HG02623 (cell line): ENCODE results near the gene ALOXE3.

Experiments
- ATAC-seq: cut with Tn5 transposase; IDR thresholded peaks from one replicate; pipeline ENCODE4 v1.9.1; 2021; ENCODE audit warnings: moderate library complexity; ENCODE audit not compliant: unreplicated experiment

ALOXE3 gene

DNA sequence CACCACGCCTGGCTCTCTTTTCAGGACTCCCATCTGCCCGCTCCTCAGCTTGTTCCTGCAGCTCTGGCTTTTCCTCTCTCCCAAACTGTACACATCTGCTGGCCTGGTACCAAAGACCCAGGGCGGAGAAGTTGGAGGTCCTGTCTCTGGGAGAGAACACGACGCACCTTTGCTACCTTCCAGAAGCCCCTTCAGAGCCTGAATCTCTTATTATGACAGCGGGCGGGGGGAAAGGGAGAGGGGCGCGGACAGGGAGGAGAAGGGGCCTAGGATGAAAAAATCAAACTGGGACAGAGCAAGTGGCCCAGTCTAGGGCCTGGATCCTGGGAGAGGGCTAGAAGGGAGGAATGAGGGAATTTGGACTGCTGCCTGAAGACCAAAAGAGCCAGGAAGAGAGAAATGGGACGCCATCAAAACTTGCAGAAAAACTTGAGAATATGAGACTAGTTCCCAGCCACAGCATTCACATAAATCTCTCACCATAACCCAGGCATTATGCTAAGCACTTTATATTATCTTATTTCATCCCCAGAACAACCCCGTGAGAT lies 36.4 kb upstream of the ALOXE3 start:
- no peak for ATAC-seq

DNA sequence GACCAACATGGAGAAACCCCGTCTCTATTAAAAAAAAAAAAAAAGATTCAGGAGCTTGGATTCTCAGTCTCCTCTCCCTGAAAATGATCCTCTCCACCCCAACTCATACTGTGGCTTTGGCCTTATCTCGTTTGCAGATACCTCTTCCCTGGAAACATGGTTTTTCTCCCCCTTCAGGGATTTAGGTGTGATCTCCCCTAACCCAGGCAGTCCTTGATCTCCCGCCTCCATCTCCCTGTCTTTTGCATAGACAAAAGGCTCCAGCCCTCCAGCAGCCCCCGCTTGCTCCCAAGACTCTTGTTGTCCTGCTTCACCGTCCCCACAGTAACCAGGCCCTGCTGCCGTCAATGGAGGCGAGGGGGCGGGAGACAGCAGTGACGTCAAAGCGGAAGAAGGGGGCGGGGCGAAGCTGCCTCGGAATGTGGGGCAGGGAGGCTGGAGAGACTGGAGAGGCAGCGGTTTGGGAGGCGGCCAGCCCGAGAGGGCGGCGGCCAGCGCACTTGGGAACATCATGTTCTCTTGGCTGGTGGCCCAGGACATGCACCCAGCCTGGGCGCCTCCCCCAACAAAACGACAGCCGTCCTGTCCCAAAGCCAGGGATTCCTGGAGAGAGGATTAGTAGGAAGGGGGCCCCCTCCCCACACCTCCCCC lies 35.8 kb upstream of the ALOXE3 start:
- no peak for ATAC-seq

DNA sequence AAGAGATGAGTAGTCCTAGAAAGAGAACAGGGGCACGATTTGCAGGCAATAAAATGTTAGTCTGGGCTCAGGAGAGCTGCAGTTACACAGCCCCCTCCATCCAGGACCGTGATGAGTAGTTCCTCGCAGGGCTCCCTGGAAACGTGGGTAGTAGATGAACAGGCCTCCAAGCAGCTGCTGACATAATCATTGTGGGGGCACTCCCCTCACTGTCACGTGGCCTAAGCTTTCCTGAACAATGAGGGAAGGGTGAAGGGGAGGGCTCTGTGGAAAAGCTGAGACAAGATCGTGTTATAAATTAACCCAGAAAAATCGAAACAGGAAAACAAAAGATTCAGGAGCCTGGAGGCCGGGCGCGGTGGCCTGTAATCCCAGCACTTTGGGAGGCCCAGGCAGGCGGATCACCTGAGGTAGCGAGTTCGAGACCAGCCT lies 35.2 kb upstream of the ALOXE3 start:
- no peak for ATAC-seq

DNA sequence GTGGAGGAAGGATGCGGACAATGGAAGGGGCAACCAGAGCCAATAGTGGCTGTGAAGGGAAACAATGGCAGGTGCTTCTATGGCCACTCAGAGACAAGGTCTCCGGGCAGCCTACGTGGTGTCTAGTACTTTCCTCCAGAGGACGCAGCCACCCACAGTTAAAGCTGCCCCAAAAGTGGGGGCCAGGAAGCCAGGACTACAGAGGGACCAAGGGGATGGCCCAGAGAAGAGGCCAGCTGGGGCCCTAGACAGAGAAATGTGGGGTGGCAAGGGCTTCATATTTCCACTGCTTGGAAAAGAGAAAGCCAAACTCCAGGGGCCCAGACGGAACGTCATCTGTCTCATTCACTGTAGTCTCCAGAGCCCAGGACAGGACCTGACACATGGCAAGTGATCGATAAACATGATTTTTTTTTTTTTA lies 34.7 kb upstream of the ALOXE3 start:
- no peak for ATAC-seq

DNA sequence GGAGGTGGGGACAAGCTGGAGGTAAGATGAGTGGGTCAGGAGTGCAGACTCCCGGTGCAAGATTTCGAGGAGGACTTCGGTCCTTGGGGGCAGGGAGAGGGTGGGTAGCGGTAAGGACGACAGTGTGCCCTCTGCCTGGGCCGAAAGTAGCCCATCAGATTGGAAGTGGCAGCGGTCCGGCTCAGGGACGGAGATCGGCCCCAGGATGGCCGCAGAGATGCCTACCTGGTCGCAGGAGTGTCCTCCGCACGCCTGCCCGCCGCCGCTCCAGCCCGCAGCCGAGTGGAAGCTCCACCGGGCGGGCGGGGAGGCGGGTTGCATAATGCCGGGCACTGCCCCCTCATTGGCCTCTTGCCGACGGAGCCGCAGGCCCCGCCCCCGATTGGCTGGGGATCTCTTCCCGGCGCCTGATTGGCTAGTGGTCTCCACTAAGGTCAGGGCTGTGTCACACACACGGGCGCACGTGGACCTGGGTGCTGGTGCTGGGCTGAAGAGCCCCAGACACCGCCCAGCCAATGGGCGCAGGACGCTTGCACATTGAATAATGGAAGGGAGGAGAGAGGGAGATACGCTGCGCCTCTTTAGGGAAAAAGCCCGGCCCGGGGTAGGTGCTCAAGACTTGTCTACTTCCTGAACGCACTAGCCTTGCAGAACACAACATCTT lies 33.9 kb upstream of the ALOXE3 start, which contains the start of gene PER1:
PER1 (minus strand) TSS at position 293 of the 664 bp plus-strand sequence. CDS start 1,698 bp downstream, outside the sequence.
- ATAC-seq = no peak

DNA sequence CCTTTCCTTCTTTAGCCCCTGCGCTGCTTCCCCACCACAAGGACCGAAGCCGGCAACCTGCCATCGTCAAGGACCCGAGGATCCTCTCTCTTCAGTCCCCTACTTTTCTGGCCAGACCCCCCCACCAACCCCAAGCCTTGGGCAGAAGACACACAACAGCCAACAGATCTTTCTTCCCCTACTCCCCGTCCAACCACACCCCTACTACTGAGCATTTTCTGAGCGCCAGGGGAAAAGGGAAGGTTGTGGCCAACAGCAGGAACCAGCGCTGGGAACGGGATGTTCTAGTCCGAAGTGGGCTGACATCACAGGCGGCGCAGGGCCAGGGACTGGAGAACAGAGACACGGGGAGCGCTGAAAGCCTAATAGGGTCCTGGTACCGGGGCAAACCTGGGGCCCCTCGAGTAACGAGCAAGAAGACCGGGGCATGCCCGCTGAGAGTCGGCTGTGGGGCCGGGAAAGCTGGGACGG lies 33.4 kb upstream of the ALOXE3 start:
- ATAC-seq = no peak

DNA sequence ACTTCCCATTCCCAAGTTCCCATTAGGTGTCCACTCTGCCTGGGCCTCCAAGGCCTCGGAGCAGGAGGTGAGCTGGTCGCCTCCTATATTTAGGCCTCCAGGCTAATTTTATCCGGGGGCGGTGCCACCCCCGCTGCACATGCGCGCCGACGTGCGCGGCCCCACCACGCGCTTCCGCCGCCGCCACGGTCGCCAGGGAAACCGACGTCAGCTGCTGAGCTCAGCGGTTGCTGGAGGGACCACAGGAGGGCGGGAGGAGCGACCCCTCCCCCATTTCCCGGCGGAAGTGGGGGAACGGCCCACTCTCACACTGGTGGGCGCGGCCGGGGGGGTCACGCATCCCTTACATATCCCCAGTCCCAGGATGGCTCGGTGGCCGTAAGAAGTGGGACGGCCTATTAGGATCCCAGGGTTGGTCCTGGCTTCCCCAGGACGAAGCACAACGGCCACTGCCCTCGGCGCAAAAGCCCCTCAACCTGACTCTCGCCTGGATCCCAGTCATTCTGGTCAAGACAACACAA lies 32.9 kb upstream of the ALOXE3 start:
- ATAC-seq = no peak

DNA sequence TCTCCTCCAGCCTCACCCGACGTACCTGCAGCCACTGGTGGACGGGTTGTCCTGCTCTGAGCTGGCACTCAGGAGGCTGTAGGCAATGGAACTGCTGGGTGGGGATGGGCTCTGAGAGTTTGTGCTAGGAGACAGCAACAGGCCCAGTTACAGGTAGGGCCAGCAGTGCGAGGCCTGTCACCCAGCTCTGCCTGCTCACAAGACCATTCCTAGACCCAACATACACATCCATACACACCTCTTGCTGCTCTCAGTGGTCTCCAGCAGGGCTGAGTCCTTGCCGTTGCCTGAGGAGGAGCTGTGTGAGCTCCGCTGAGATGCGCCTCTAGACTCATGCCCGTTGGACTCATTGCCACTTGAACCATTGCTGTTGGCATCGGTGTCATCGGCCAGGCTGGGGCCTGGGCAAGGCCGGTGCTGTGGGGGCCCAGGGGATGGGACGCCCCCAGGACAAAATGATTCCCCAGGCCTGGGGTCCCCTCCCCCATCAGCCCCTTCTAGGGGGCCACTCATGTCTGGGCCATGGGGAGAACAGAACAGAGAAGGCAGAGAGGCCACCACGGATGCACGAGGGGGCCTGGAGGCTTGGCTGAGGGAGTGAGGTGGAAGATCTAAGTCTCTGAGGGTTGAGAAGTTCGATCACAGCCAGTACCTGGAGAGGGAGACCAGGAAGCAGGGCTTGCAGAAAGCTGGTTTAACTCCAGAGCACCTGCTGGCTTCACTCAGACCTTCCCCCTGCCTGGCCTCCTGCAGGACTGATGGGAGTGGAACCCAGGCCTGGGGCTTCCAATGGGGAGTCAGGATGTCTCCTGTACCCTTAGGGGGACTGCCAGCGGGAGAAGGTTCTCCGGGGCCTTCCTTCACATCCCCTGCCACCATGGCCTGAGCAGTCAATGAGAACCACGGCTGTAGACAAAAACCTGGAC lies 32.1 kb upstream of the ALOXE3 start:
- ATAC-seq = no peak

DNA sequence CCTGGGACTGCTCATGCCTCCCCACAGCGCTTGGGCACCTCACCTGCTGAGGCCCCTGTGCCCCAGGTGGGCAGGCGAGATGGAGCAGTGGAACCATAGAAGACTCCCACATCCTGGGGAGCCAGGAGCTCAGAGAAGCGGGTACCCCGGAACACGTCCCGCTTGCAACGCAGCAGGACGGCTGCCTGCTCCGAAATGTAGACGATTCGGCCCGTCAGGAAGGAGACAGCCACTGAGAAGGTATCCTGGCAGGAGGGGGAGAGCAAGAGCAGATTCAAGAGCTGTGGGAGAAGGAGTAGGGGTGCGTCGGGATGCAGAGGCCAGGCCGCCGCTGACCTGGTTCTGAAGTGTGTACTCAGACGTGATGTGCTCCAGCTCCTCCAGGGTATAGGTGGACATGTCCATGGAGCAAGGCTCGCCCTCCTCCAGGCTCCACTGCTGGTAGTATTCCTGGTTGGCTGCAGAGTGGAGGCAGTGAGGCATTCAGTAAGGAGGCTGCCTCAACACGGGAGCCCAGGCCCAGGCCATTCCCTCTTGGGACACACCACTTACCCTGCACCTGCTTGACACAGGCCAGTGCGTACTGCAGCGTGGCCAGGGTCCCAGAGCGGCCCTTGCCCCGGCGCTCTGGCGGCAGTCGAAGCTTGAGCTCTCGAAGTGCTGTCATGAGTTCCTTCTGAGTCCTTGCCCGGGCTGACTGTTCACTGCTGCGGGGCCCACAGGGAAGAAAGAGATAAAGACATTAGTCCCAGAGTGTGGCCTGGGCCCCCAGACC lies 31.3 kb upstream of the ALOXE3 start:
- ATAC-seq = no peak

DNA sequence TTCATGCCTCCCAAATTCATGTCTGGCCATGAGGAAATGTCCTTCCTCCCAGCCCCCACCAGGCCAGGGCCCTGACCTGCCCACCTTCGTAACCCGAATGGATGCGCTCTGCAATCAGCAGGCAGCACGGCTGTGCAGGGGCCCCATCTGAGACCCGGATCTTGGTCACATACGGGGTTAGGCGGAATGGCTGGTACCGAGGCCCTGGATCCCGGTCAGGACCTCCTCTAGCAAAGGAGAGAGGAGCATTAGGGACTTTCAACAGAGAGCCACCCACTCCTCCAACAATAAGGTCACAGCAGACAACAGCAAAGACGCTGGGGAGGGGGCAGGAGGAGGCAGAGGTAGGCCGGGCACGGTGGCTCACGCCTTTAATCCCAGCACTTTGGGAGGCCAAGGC lies 30.2 kb upstream of the ALOXE3 start:
- ATAC-seq = no peak

DNA sequence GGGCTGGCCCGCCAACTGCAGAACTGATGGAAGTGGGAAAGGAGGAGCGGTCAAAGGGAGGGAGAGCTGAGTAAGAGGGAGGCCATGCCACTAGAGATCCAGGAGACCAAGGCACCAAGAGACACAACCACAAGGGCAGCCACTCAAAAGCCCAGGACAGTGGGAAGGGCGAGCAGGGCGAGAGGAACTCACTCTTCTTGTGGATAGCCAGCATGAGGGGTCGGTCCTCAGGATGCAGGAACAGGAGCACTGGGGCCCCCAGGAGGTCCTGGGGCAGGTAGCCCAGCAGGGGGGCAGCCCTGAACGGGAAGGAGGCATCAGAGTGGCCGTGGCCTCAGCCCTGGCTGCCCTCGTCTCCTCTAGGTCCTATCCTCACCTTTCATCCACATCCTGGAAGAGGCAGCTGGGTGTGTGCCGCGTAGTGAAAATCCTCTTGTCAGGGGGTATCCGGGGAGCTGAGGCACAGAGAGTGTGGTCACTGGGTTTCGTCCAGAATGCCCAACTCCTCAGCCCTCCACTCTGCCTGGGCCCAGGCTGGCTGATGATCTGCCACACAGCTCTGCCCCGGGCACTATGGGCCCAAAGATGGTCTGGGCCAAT lies 29.6 kb upstream of the ALOXE3 start:
- no peak for ATAC-seq

DNA sequence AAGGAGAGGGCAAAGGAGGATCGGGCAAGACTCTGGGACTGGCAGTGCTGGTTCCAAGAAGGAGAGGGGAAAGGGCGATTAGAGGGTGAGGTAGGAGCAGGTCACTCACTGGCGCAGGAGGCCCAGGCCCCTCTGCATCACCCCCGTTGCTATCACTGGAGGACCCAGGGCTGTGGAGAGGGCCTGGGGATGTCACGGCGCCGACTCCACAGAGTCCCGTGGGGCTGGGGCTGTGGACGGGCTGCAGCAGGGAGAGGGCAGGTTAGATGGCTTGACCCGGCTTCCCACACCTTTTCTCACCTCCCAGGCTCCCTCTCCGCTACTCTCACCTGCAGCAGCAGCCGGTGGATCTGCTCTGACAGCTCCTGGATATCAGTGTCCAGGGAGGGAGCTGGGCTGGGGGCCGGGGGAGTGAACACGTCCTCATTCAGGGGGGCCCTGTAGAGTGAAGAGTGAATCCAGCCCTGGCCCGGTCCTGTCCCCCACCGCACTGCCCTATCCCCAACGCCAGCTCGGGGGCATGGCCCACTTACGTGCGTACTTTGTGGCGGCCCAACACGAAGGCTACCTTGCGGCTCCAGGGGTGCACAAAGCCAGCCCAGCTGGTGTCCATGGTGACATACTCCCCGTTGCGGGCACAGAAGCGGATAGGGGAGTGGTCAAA lies 29.0 kb upstream of the ALOXE3 start:
- no peak for ATAC-seq

DNA sequence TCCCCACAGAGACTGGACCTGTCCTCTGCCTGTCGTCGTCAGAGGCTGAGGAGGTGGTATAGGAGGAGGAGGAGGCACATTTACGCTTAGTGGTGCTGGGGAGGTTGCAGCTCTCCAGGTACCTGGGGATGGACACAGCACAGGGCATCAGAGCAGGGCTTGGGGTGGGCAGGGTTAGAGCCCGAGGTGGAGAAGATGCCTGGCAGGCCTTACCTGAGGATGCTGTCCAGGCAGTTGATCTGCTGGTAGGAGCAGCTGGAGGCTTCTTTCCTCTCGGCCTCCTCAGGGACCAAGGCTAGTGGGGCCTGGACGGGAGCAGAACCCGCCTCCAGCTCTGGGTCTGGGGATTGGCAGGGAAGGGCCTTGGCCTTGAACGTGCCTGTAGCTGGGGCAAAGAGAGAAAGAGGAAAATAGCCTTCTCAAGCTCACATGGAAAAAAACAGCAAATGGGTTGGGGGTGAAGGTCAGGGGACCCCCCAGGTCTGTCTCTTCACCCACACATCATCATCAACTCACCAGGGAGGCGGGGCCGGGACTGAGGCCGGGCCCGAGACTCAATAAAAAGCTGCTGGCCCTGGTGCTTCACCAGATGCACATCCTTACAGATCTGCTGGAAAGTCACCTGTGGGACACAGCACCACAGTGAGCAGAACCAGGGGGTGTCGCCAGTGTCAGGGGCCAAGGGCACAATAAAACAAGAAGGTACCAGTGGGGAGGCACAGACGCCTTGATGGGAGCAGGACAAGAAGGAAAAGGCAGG lies 28.2 kb upstream of the ALOXE3 start:
- no peak for ATAC-seq

DNA sequence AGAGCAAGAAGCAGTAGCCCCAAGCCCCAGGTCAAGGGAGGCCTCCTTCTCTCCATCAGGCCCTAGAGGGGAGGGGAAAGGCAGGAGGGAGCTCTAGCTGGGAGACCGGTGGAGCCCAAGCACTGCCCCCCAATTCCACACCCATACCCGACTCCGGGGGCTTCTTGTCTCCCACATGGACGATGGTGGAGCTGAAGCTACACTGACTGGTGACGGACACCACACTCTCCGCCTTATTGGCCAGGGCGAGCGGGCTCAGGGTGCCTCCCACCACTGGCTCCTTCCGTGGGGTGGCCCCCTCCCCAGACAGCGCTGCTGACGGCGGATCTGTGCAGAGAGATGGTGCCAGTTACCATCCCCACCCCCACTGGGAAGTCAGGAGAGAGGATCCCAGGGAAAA lies 27.5 kb upstream of the ALOXE3 start:
- no peak for ATAC-seq

DNA sequence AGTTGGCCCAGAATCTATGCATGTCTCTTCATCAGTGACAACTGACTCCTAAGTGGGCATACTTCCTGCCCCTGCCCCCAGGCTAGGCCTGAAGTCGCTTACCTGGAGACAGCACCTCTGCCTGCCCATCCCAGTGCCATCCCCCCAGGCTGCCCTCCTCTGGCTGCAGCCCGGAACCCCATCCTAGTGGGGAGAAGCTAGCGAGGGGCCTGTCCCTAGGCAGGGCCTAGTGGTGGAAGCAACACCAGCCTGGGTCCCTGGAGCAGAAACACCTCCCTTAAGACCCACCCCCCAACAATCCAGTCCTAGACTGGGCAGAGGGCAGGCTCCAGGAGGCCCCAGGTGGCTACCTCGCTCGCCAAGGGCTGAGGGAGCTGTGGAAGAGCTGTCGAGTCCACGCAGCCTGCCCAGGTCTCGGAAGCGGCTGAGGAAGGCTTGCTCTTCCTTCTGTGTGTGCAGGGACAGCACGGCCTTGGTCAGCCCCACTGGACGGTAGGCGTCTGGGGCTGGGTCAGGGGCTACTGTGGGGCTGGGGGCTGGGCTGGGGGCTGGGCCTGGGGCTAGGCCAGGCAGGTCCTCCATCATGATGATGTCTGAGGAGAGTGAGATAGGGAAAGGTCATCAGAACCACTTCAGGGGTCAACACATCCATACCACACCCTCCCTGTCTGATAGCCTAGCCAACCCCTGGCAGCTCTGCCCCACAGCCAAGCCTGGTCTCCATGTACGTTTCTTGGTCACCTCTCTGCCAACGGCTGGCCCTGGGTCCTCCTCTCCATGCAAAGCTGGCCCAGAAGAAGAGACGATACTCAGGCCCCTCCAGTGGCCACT lies 26.3 kb upstream of the ALOXE3 start:
- no peak for ATAC-seq

DNA sequence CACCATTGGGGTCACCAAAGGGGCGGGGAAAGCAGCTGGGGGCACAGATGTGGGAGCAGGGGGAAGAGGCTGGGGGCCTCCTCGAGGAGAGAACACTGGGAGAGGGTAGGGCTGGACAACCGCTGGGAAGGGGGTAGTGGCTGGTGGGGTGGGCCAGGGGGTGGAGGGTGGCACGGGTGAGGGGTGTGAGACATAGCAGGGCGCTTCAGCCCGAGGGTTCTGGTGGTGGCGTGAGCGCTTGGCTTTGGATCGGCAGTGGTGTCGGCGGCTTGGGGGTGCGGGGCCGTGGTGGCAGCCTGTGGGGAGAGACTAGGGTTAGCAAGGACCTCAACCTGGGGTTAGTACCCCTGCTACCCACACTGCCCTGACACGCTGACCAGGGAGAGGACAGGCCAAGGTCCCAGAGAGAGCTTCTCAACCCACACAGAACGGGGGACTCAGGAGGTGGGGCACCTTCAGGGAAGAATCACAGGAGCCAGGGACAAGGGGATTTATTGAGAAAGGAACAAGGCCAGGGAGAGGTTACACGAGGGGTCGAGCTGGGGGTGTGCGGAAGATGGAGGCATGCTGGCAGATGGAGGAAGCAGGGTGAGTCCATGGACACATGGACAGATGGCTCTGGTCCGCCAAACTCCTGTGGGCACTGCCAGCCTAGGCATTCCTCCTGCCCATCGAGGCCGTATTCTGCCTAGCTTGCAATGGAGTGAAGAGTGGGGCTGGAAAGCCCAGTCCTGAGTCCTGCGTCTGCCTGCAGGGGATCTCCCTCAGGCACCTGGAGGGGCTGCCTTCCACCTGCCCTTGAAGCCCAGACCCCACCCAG lies 25.5 kb upstream of the ALOXE3 start:
- ATAC-seq = no peak
